Activated naive CD8-positive, alpha-beta T cell treated with anti-CD3 and anti-CD28 coated beads for 36 hours (primary cell): Measurements from ENCODE around the gene DOCK6. TPM values are rescaled to one million over a fixed set of nuclear protein-coding genes. Genes with fewer than 3 reads are reported as not detected.

Experiments
- DNase-seq: peaks from one replicate; pipeline ENCODE4 v3.0.0; 2021
- H3K27ac Mint-ChIP-seq: one replicate; pipeline ENCODE4 v1.8.0; 2022; ENCODE audit warnings: mild to moderate bottlenecking, moderate library complexity, mixed read lengths
- H3K27me3 Mint-ChIP-seq: one replicate; pipeline ENCODE4 v1.8.0; 2022; ENCODE audit warnings: mild to moderate bottlenecking, mixed read lengths
- H3K36me3 Mint-ChIP-seq: one replicate; pipeline ENCODE4 v1.8.0; 2021; ENCODE audit warnings: mild to moderate bottlenecking, mixed read lengths
- H3K4me1 Mint-ChIP-seq: one replicate; pipeline ENCODE4 v1.8.0; 2021; ENCODE audit warnings: mixed read lengths
- H3K4me3 Mint-ChIP-seq: one replicate; pipeline ENCODE4 v1.8.0; 2022; ENCODE audit warnings: mild to moderate bottlenecking, moderate library complexity, mixed read lengths
- H3K9me3 Mint-ChIP-seq: one replicate; pipeline ENCODE4 v1.8.0; 2022; ENCODE audit warnings: mixed read lengths
- total RNA-seq, 2 experiments: library from RNA; stranded (reverse); gene quantifications; one replicate each; pipeline ENCODE4 v1.2.3, GENCODE V29; 2021

Gene DOCK6, protein sequence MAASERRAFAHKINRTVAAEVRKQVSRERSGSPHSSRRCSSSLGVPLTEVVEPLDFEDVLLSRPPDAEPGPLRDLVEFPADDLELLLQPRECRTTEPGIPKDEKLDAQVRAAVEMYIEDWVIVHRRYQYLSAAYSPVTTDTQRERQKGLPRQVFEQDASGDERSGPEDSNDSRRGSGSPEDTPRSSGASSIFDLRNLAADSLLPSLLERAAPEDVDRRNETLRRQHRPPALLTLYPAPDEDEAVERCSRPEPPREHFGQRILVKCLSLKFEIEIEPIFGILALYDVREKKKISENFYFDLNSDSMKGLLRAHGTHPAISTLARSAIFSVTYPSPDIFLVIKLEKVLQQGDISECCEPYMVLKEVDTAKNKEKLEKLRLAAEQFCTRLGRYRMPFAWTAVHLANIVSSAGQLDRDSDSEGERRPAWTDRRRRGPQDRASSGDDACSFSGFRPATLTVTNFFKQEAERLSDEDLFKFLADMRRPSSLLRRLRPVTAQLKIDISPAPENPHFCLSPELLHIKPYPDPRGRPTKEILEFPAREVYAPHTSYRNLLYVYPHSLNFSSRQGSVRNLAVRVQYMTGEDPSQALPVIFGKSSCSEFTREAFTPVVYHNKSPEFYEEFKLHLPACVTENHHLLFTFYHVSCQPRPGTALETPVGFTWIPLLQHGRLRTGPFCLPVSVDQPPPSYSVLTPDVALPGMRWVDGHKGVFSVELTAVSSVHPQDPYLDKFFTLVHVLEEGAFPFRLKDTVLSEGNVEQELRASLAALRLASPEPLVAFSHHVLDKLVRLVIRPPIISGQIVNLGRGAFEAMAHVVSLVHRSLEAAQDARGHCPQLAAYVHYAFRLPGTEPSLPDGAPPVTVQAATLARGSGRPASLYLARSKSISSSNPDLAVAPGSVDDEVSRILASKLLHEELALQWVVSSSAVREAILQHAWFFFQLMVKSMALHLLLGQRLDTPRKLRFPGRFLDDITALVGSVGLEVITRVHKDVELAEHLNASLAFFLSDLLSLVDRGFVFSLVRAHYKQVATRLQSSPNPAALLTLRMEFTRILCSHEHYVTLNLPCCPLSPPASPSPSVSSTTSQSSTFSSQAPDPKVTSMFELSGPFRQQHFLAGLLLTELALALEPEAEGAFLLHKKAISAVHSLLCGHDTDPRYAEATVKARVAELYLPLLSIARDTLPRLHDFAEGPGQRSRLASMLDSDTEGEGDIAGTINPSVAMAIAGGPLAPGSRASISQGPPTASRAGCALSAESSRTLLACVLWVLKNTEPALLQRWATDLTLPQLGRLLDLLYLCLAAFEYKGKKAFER (N-terminal part only)
- total RNA-seq, result 1 to 10 TPM; 3.3 to 4.8 TPM

DNA sequence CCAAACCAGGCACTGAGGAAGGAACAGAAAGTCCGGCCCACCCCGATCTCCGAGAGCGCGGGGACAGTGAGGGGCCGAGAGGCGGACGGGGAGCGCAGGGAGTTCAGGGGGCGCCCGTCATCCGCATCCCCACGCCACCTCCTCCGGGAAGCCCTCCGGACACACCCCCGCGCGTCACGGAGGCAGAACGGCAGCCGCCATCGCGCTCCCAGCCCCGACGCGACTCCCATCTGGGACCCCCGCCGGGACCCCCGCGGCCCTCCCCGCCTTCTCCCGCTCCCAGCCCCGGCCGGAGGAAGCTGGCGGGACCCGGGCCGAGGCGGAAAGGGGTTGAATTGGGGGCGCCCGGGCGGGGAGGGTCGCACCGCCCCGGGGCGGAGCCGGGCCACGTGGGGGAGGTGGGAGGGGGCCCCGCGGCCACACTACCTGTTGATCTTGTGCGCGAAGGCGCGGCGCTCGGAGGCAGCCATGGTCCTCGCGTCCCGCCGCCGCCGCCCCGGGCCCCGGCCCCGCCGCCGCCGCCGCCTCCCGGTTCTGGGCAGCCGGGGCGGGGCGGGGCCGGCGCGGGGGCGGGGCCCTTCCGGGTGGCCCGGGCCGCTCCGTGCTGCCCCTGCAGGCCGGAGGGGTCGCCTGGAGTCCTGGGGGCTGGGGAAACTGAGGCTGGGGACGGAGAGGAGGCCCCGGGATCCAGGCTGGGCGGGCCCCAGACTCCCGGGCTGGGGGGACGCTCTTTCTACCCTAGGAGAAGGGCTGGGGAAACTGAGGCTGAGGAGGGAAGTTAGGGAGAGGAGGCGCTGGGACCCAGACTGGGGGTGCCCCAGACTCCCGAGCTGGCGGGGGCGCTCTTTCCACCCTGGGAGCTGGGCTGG is at the start of gene DOCK6:
Gene DOCK6, minus strand, starts transcription at position 554 of the 869 bp plus-strand sequence. Its CDS starts 84 bp downstream, at position 470.
- H3K9me3 Mint-ChIP-seq, result no peaks in the 10 kb centered on the region
- peaks cover 56% of the 10 kb centered on the region for H3K27me3 Mint-ChIP-seq
- H3K4me3 Mint-ChIP-seq, result peak within 1 kb of the TSS; percentile 73
- no peaks in the 10 kb centered on the region for H3K36me3 Mint-ChIP-seq
- no peaks in the 10 kb centered on the region for H3K4me1 Mint-ChIP-seq
- peak; percentile 38 for DNase-seq
- no peak within 1 kb of the TSS for H3K27ac Mint-ChIP-seq

DNA sequence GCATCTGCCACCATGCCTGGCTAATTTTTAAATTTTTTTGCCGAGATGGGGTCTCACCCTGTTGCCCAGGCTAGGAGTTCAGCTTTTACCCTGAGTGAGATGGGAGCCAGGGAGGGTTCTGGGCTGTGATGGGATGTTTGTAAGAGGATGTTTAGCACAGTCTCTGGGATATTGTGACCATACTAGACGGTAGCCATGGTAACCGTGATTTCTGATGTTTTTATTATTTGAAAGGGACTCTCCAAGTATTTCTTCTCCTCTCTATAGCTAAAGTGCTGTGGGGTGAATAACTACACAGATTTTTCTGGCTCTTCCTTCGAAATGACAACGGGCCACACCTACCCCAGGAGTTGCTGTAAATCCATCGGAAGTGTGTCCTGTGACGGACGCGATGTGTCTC is 44.0 kb upstream of the DOCK6 start:
- Mint-ChIP-seq H3K4me3 (no peak overlapping the region), H3K36me3 (no peaks in the 10 kb centered on the region), H3K9me3 (no peaks in the 10 kb centered on the region), H3K4me1 (no peaks in the 10 kb centered on the region), H3K27ac (no peak overlapping the region), H3K27me3 (peaks cover 8% of the 10 kb centered on the region)
- DNase-seq, result no peak

DNA sequence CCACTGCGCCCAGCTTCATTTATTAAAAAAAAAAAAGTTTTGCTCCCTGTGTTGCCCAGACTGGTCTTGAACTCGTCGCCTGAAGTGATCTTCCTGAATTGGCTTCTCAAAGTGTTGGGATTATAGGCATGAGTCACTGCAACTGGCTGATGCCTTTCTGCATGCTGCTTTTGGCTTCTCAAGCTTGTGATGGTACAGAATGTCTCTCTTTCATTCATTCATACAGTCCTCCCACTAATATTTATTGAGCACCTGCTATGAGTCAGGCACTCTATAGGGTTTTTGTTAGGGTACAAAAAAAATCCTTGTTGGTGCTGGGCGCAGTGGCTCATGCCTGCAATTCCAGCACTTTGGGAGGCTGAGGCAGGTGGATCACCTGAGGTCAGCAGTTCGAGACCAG is 42.6 kb upstream of the DOCK6 start:
- no peak overlapping the region for H3K4me3 Mint-ChIP-seq
- no peaks in the 10 kb centered on the region for H3K4me1 Mint-ChIP-seq
- no peak for DNase-seq
- peaks cover under 1% of the 10 kb centered on the region for H3K27me3 Mint-ChIP-seq
- no peaks in the 10 kb centered on the region for H3K36me3 Mint-ChIP-seq
- no peaks in the 10 kb centered on the region for H3K9me3 Mint-ChIP-seq
- no peak overlapping the region for H3K27ac Mint-ChIP-seq

DNA sequence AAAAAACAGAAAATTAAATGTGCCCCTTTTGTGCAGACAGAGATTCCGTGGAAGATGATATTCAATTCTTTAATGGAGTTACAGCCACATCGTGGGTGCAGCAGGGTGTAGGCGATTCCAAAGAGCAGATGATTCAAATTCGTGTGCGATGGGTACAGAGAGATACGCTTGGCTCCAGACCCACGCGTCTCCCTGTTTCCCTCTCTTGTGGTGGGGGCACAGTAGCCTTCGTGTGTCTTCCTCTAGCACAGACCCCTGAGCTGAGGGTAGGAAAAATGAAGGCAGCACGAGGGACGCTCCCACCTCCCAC is 38.4 kb upstream of the DOCK6 start:
- no peak overlapping the region for H3K4me3 Mint-ChIP-seq
- peaks cover 5% of the 10 kb centered on the region for H3K27me3 Mint-ChIP-seq
- DNase-seq, result no peak
- H3K36me3 Mint-ChIP-seq, result no peaks in the 10 kb centered on the region
- no peak overlapping the region for H3K27ac Mint-ChIP-seq
- H3K4me1 Mint-ChIP-seq, result no peaks in the 10 kb centered on the region
- no peaks in the 10 kb centered on the region for H3K9me3 Mint-ChIP-seq

DNA sequence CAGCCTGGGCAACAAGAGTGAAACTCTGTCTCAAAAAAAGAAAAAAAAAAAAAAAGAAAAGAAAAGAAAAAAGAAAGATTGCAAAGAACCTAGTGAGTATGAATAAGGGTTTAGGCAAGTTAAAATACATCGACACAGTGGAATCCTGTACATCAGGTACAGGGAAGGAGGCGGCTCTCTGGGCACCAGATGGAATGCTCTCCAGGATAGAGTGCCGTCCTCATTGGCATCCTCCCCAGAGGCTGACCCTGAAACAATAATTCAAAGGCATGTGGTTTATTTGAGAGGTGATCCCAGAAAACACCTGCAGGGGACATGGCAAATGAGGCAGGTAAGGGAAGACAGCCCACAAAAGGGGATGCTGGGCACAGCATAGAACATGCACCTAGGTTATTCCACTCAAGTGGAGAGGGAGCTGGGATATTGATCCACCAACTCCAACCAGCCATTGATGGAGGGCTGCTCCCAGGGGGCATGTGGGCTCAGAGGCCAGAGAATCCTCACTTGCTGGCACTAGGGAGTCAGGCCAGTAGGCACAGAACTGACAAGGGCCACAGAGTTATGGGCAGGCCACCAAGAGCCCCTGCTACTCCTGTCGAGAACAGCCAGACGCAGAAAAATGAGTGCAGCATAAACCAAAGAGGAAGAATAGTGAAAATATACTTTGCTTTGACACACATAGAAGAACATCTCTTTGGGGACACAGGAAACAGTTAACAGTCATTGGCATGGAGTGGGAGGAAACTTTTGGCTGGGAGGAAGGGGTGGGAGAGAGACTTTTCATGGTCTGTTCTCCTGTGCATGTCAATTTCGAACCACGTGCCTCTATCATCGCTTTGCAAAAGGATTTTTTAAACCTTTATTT is 37.9 kb upstream of the DOCK6 start:
- no peaks in the 10 kb centered on the region for H3K4me1 Mint-ChIP-seq
- H3K27ac Mint-ChIP-seq, result no peak overlapping the region
- no peak for DNase-seq
- peaks cover 9% of the 10 kb centered on the region for H3K27me3 Mint-ChIP-seq
- no peaks in the 10 kb centered on the region for H3K36me3 Mint-ChIP-seq
- no peaks in the 10 kb centered on the region for H3K9me3 Mint-ChIP-seq
- no peak overlapping the region for H3K4me3 Mint-ChIP-seq

DNA sequence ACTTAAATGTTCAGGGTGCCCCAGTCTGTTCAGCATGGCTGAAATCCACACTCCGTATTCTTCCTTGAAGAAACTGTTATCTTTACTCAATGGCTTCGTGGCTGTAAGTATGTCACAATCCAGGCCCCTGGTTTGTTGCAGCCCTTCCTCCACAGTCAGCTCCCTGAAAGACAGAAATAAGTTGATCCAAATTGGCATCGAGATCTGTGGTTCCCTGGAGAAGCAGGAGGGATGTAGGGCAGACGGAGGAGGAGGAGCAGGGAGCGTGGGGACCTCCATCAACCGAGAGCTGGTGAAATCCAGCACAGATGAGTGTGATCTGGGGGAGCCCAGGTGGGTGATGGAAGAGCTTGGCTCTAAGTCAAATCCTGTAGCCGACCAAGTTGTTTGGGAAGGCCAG is 33.9 kb upstream of the DOCK6 start:
- no peaks in the 10 kb centered on the region for H3K36me3 Mint-ChIP-seq
- no peak overlapping the region for H3K4me3 Mint-ChIP-seq
- no peak overlapping the region for H3K27ac Mint-ChIP-seq
- no peaks in the 10 kb centered on the region for H3K9me3 Mint-ChIP-seq
- DNase-seq, result no peak
- peaks cover 39% of the 10 kb centered on the region for H3K27me3 Mint-ChIP-seq
- H3K4me1 Mint-ChIP-seq, result peaks cover 4% of the 10 kb centered on the region

DNA sequence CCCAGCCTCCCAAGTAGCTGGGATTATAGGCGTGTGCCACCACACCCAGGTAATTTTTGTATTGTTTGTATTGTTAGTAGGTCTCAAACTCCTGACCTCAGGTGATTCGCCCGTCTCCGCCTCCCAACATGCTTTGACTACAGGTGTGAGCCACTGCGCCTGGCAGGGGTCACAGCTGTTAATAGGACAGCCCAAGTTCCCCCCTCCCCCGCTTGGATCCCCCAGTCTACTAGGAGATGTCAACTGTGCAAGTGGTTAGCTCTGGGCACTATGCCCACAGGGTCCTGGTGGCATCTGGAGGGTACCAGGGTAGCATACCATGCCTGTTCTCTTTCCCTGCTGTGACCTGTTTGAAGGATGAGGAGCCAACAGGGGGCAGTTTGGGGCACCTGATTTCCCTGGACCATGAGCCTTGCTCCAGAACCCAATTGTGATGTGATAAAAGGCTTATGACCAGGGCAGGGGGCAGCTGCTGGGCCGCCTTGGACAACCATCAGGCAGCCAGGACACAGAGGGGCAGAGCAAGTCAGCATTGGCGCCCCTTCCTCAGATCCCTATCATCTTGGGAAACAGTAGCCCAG is 33.4 kb upstream of the DOCK6 start, which contains the start of gene TSPAN16:
Gene TSPAN16, plus strand, starts transcription at position 496 of the 581 bp plus-strand sequence. CDS start 138 bp downstream, outside the sequence.
- Mint-ChIP-seq H3K4me1 (peaks cover 4% of the 10 kb centered on the region), H3K9me3 (no peaks in the 10 kb centered on the region), H3K27ac (no peak within 1 kb of the TSS), H3K27me3 (peaks cover 44% of the 10 kb centered on the region), H3K4me3 (no peak within 1 kb of the TSS), H3K36me3 (no peaks in the 10 kb centered on the region)
- DNase-seq, result no peak

DNA sequence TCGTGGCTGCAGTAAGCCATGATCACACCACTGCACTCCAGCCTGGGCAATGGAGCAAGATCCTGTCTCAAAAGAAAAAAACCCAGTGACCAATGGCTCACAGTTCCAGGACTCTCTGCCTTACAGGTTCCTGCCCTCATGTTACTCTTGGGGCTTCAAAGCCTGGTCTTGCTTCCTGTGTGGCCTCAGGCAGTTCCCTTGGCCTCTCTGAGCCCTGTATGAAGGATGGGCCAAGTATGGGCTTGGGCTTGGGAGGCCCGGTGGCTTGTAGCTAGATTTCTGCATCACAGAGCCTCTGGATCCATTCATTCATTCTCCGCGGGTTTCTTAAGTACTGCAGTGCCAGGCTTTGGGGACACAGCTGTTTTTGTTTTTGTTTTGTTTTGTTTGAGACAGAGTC is 32.9 kb upstream of the DOCK6 start:
- no peak overlapping the region for H3K4me3 Mint-ChIP-seq
- H3K4me1 Mint-ChIP-seq, result peaks cover 4% of the 10 kb centered on the region
- no peaks in the 10 kb centered on the region for H3K36me3 Mint-ChIP-seq
- H3K27me3 Mint-ChIP-seq, result peaks cover 50% of the 10 kb centered on the region
- no peak for DNase-seq
- H3K9me3 Mint-ChIP-seq, result no peaks in the 10 kb centered on the region
- H3K27ac Mint-ChIP-seq, result no peak overlapping the region

DNA sequence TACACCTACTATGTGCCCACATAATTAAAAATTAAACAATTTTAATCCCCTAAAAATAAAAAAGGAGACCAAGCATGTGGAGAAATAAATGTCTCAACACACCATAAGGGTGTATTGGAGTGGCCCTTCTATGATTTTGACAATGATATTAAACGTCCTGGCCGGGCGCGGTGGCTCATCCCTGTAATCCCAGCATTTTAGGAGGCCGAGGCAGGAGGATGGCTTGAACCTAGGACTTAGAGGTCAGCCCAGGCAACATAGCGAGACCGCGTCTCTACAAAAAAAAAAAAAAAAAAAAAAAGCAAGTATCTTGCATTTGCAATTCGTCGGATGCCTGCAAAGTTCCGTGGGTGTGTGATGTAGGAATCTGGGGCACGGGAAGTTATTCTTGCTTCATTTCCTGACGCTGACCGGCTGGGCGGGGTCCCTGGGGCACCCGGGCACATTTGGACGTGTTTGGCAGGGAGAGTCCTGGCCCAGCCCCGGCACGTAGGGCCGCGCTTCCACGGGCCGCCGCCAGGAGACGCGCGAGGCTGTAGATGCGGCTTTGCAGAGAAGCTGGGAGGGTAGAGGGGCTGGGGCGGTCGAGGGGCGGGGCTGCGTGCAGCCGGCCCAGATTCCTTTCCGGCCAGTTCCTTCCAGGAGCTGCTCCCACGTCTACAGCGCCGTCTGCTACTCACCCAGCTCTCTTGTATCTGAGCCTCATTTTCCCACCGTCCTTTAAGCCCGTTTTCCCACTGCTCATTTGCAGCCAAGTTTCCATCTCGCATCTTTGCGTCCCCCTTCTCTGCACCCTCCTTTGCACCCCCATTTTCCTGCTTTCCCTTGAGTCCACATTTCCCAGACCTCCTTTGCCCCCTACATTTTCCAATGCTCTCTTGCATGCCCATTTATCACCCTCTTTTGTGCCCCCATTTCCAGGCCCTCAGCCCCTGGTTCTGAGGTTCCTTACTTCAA is 31.4 kb upstream of the DOCK6 start:
- H3K9me3 Mint-ChIP-seq, result no peaks in the 10 kb centered on the region
- H3K27me3 Mint-ChIP-seq, result peaks cover 57% of the 10 kb centered on the region
- H3K4me3 Mint-ChIP-seq, result peak overlapping the region; percentile 45
- peaks cover 4% of the 10 kb centered on the region for H3K4me1 Mint-ChIP-seq
- H3K27ac Mint-ChIP-seq, result no peak overlapping the region
- H3K36me3 Mint-ChIP-seq, result no peaks in the 10 kb centered on the region
- DNase-seq, result peak; percentile 84

DNA sequence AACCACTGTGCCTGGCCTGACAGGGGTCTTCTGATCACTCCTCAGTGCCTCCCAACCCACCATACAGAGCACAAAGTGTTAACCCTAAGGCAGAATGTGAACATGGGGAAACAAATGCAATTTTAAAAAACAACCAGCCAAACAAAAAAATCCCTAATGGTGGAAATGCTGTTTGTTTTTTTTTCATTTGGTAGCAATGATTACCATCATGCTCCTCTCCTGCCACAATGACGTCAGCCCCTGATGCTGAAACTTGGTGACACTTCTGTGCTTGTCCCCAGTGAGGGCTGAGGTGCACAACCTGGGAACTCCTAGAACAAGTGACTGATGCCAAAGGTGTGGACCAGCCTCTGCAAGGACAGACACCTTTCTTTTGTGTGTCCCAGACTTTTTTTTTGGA is 29.7 kb upstream of the DOCK6 start:
- no peak overlapping the region for H3K27ac Mint-ChIP-seq
- peaks cover 73% of the 10 kb centered on the region for H3K27me3 Mint-ChIP-seq
- peaks cover 4% of the 10 kb centered on the region for H3K4me1 Mint-ChIP-seq
- no peaks in the 10 kb centered on the region for H3K9me3 Mint-ChIP-seq
- no peak overlapping the region for H3K4me3 Mint-ChIP-seq
- no peaks in the 10 kb centered on the region for H3K36me3 Mint-ChIP-seq
- no peak for DNase-seq

DNA sequence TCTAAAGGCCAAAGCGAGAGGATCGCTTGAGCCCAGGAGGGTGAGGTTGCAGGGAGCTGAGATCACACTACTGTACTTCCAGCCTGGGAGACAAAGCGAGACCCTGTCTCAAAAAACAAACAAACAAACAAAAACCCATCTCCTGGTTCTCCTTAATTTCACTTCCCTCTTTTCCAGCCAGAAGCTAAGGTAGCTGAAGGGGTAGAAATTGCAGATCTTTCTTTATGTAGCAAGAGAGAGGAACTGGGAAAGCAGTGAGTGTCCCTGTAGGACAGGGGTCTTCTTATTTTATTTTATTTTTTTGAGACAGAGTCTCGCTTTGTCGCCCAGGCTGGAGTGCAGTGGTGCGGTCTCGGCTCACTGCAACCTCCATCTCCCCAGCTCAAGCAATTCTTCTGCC is 29.1 kb upstream of the DOCK6 start:
- Mint-ChIP-seq H3K9me3 (no peaks in the 10 kb centered on the region), H3K4me3 (no peak overlapping the region), H3K27me3 (peaks cover 77% of the 10 kb centered on the region), H3K4me1 (peaks cover 7% of the 10 kb centered on the region), H3K27ac (no peak overlapping the region), H3K36me3 (no peaks in the 10 kb centered on the region)
- no peak for DNase-seq

DNA sequence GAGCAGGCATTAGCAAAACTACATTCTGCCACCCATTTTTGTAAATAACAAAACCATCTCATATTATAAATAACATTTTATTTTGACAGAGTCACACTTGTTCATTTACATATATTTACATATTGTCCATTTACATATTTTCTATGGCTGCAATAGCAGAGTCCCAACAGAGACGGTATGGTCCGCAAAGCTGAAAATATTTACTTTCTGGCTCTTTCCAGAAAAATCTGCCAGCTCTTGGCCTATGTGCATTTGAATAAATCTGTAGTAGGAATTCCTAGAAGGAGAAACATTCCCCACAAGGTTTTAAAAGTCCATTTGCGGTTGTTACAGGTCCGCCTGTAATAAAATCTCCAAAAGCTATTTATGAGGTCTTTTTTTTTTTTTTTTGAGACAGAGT is 27.9 kb upstream of the DOCK6 start:
- Mint-ChIP-seq H3K4me3 (no peak overlapping the region), H3K36me3 (no peaks in the 10 kb centered on the region), H3K9me3 (no peaks in the 10 kb centered on the region), H3K27ac (no peak overlapping the region), H3K4me1 (peaks cover 7% of the 10 kb centered on the region), H3K27me3 (peaks cover 81% of the 10 kb centered on the region)
- DNase-seq, result no peak
